GM13976 (cell line): ENCODE measurements around the gene LIX1L.
A peak's percentile ranks its signal among the peaks of the same experiment; 100 is the strongest.

ENCODE experiments used
- DNase-seq: peaks from one replicate; pipeline ENCODE4 v3.0.0; 2012; ENCODE audit warnings: low spot score
- CTCF ChIP-seq: IDR thresholded peaks from 2 replicates; pipeline ENCODE4 v1.5.1; 2012; ENCODE audit warnings: borderline replicate concordance, mild to moderate bottlenecking; ENCODE audit not compliant: insufficient read depth; ENCODE audit errors: extremely low read depth, missing control alignments, control extremely low read depth
- in situ Hi-C: fragments of 300-500 bp; cut with MboI; formaldehyde crosslinking; loops from one replicate; pipeline ENCODE4 v1.12.0; 2022; ENCODE audit warnings: low sequenced_read_pairs, mixed read lengths, inconsistent platforms; ENCODE audit not compliant: unreplicated experiment

Gene LIX1L

GRCh38 chr1:145957443-145958319 is at the start of gene LIX1L:
Gene LIX1L (minus strand): TSS chr1:145958017. CDS start chr1:145957927, 90 bp downstream.
- in situ Hi-C loops = no loop called here

GRCh38 chr1:146001709-146002108 is 43.9 kb upstream of the LIX1L start:
- in situ Hi-C loops = loop anchor here (10.0 kb wide), 1 partner anchor 107 kb away; no protein-coding TSS in a partner anchor
- no peak for TF ChIP-seq CTCF
- DNase-seq = no peak

More at GRCh38 chr1:145957443-145958319, at the start of gene LIX1L:
- DNase-seq = peak; percentile 94
- no peak for TF ChIP-seq CTCF

GRCh38 chr1:145999321-146000024 is 41.7 kb upstream of the LIX1L start:
- no peak for DNase-seq

GRCh38 chr1:145997718-145998023 is 39.9 kb upstream of the LIX1L start:
- no peak for TF ChIP-seq CTCF
- in situ Hi-C loops = loop anchor here (10.0 kb wide), 1 partner anchor 163 kb away; no protein-coding TSS in a partner anchor
- no peak for DNase-seq

More at GRCh38 chr1:145999321-146000024, 41.7 kb upstream of the LIX1L start:
- no peak for TF ChIP-seq CTCF
- in situ Hi-C loops = loop anchor here (10.0 kb wide), 2 partner anchors 105 to 165 kb away; no protein-coding TSS in a partner anchor

GRCh38 chr1:145997016-145997717 is 39.4 kb upstream of the LIX1L start:
- peak; percentile 64 for DNase-seq
- in situ Hi-C loops = loop anchor here (10.0 kb wide), 1 partner anchor 162 kb away; no protein-coding TSS in a partner anchor

More at GRCh38 chr1:145997016-145997717, 39.4 kb upstream of the LIX1L start:
- TF ChIP-seq CTCF = no peak
